ENCODE measurements around the gene IQUB.
"Not testable (repeated sequence)": the region's sequence is repeated elsewhere in the genome, so short reads cannot be mapped to it uniquely, and the experiment has no call there.

IQUB gene

GRCh38 chr7:123538897-123539296, 4.5 kb upstream of the IQUB start:
- Histone ChIP-seq H3K36me3 (replicated peaks) (no peaks in the 10 kb centered on the region), H3K27me3 (replicated peaks) (no peaks in the 10 kb centered on the region), H3K4me3 (ENCODE audit: low read depth, low read length) (no peak overlapping the region), H3K27ac (peak overlapping the region; percentile 63)
- no peak for DNase-seq
- no peak for TF ChIP-seq CTCF (IDR thresholded peaks at IDR 0.05; ENCODE audit: low read depth, low read length, missing control alignments)
- in situ Hi-C loops (cut with HindIII; ENCODE audit: low pct_ligation_motif_present, low sequenced_read_pairs) = no loop called here

- H3K4me3 ChIP-seq (ENCODE audit: low read depth, low read length) = no peak overlapping the region
- DNase-seq = peak; percentile 36
- peak overlapping the region; percentile 63 for H3K27ac ChIP-seq
- no peaks in the 10 kb centered on the region for H3K36me3 ChIP-seq (replicated peaks)
- no peak for TF ChIP-seq CTCF (IDR thresholded peaks at IDR 0.05; ENCODE audit: low read depth, low read length, missing control alignments)
- H3K27me3 ChIP-seq (replicated peaks) = no peaks in the 10 kb centered on the region
- in situ Hi-C loops (cut with HindIII; ENCODE audit: low pct_ligation_motif_present, low sequenced_read_pairs) = no loop called here
Measured at GRCh38 chr7:123538189-123538714, 3.9 kb upstream of the IQUB start.

- Histone ChIP-seq H3K36me3 (replicated peaks) (no peaks in the 10 kb centered on the region), H3K27me3 (replicated peaks) (no peaks in the 10 kb centered on the region), H3K4me3 (ENCODE audit: low read depth, low read length) (no peak overlapping the region), H3K27ac (peak overlapping the region; percentile 63)
- in situ Hi-C loops (cut with HindIII; ENCODE audit: low pct_ligation_motif_present, low sequenced_read_pairs) = no loop called here
- peak; percentile 6 for DNase-seq
- peak; percentile 37 for TF ChIP-seq CTCF (IDR thresholded peaks at IDR 0.05; ENCODE audit: low read depth, low read length, missing control alignments)
Measured at GRCh38 chr7:123537026-123537642, 2.7 kb upstream of the IQUB start.

- Histone ChIP-seq H3K4me3 (ENCODE audit: low read depth, low read length) (no peak overlapping the region), H3K27ac (no peak overlapping the region), H3K27me3 (replicated peaks) (no peaks in the 10 kb centered on the region), H3K36me3 (replicated peaks) (no peaks in the 10 kb centered on the region)
- TF ChIP-seq CTCF (IDR thresholded peaks at IDR 0.05; ENCODE audit: low read depth, low read length, missing control alignments) = no peak
- DNase-seq = no peak
- in situ Hi-C loops (cut with HindIII; ENCODE audit: low pct_ligation_motif_present, low sequenced_read_pairs) = no loop called here
Measured at GRCh38 chr7:123535517-123535916, 1.1 kb upstream of the IQUB start.

GRCh38 chr7:123533929-123534382, 439 bp downstream of the IQUB start:
- H3K27me3 ChIP-seq (replicated peaks) = no peaks in the 10 kb centered on the region
- H3K36me3 ChIP-seq (replicated peaks) = no peaks in the 10 kb centered on the region
- TF ChIP-seq CTCF (IDR thresholded peaks at IDR 0.05; ENCODE audit: low read depth, low read length, missing control alignments) = no peak
- H3K4me3 ChIP-seq (ENCODE audit: low read depth, low read length) = peak overlapping the region; percentile 65
- in situ Hi-C loops (cut with HindIII; ENCODE audit: low pct_ligation_motif_present, low sequenced_read_pairs) = no loop called here
- H3K27ac ChIP-seq = peak overlapping the region; percentile 2
- DNase-seq = no peak

- no peak overlapping the region for H3K4me3 ChIP-seq (ENCODE audit: low read depth, low read length)
- TF ChIP-seq CTCF (IDR thresholded peaks at IDR 0.05; ENCODE audit: low read depth, low read length, missing control alignments) = no peak
- no peaks in the 10 kb centered on the region for H3K36me3 ChIP-seq (replicated peaks)
- no peak overlapping the region for H3K27ac ChIP-seq
- in situ Hi-C loops (cut with HindIII; ENCODE audit: low pct_ligation_motif_present, low sequenced_read_pairs) = no loop called here
- no peaks in the 10 kb centered on the region for H3K27me3 ChIP-seq (replicated peaks)
- DNase-seq = no peak
Measured at GRCh38 chr7:123533553-123533917, 860 bp downstream of the IQUB start.

- H3K27ac ChIP-seq; H3K36me3 ChIP-seq (replicated peaks); in situ Hi-C loops (cut with HindIII; ENCODE audit: low pct_ligation_motif_present, low sequenced_read_pairs); H3K27me3 ChIP-seq (replicated peaks): not testable (repeated sequence)
- H3K4me3 ChIP-seq (ENCODE audit: low read depth, low read length) = peak overlapping the region; percentile 50
- peak; percentile 27 for DNase-seq
Measured at GRCh38 chr7:123532788-123533552, 1.4 kb downstream of the IQUB start.

- H3K27ac ChIP-seq; DNase-seq; H3K36me3 ChIP-seq (replicated peaks); H3K27me3 ChIP-seq (replicated peaks); in situ Hi-C loops (cut with HindIII; ENCODE audit: low pct_ligation_motif_present, low sequenced_read_pairs): not testable (repeated sequence)
- peak overlapping the region; percentile 50 for H3K4me3 ChIP-seq (ENCODE audit: low read depth, low read length)
Measured at GRCh38 chr7:123532343-123532742, 2.1 kb downstream of the IQUB start.

Data from brain microvascular endothelial cell (primary cell).